Activated naive CD4-positive, alpha-beta T cell treated with Interleukin-2 at 50 U/mL for 16 hours (primary cell): ENCODE measurements around the gene FOLR3.
"Not testable (repeated sequence)": the region's sequence is repeated elsewhere in the genome, so short reads cannot be mapped to it uniquely, and the experiment has no call there.

Experiments
- DNase-seq: peaks from one replicate; pipeline ENCODE4 v3.0.0-alpha.2; 2020

Gene FOLR3

GRCh38 chr11:72169046-72169555 is 33.6 kb downstream of the FOLR3 start:
- not testable (repeated sequence) for DNase-seq

GRCh38 chr11:72169754-72170153 is 34.2 kb downstream of the FOLR3 start:
- DNase-seq, result not testable (repeated sequence)

- not testable (repeated sequence) for DNase-seq
These were observed 36.5 kb downstream of the FOLR3 start for GRCh38 chr11:72172043-72172442.

GRCh38 chr11:72173291-72173690 is 37.8 kb downstream of the FOLR3 start:
- no peak for DNase-seq

GRCh38 chr11:72174302-72175070 is 39.0 kb downstream of the FOLR3 start:
- no peak for DNase-seq

GRCh38 chr11:72177656-72178055 is 42.1 kb downstream of the FOLR3 start:
- no peak for DNase-seq

- DNase-seq, result no peak
These were observed 43.7 kb downstream of the FOLR3 start for GRCh38 chr11:72179049-72179803.

GRCh38 chr11:72179804-72180396 is 44.4 kb downstream of the FOLR3 start:
- DNase-seq, result no peak

- not testable (repeated sequence) for DNase-seq
These were observed 45.5 kb downstream of the FOLR3 start for GRCh38 chr11:72180892-72181552.

GRCh38 chr11:72181553-72181958 is 46.0 kb downstream of the FOLR3 start:
- DNase-seq, result not testable (repeated sequence)

GRCh38 chr11:72188267-72188666 is 52.7 kb downstream of the FOLR3 start:
- no peak for DNase-seq
